Measurements from ENCODE around the gene WFDC2. TPM values are rescaled to one million over a fixed set of nuclear protein-coding genes. Genes with fewer than 3 reads are reported as not detected.

WFDC2 gene
- total and polyA plus RNA-seq, 12 donors, result 0.33 to 1.9 (median 0.42) TPM; not detected in 7

GRCh38 chr20:45500022-45500421 is 30.5 kb downstream of the WFDC2 start:
- no peaks in the 10 kb centered on the region for H3K36me3 ChIP-seq (replicated peaks in 1 of 2)
- no peak for DNase-seq
- peaks cover 27% of the 10 kb centered on the region for H3K27me3 ChIP-seq
- TF ChIP-seq CTCF (IDR thresholded peaks at IDR 0.05) (no peak), POLR2A (IDR thresholded peaks at IDR 0.05) (no peak)
- no peaks in the 10 kb centered on the region for H3K9me3 ChIP-seq (replicated peaks in 1 of 3)
- H3K27ac ChIP-seq, result no peak overlapping the region
- 63 to 77% (median 68%) methylated on average over 6 of the region's 6 CpGs for WGBS, 4 donors
- intact Hi-C loops (cut with DNase I), result no loop called here
- H3K4me3 ChIP-seq, result no peak overlapping the region
- H3K4me1 ChIP-seq (replicated peaks in 1 of 2), result no peaks in the 10 kb centered on the region

- Histone ChIP-seq H3K27ac (no peak overlapping the region), H3K9me3 (replicated peaks in 1 of 3) (no peaks in the 10 kb centered on the region), H3K36me3 (replicated peaks in 1 of 2) (no peaks in the 10 kb centered on the region), H3K27me3 (peaks cover 27% of the 10 kb centered on the region), H3K4me3 (no peak overlapping the region), H3K4me1 (replicated peaks in 1 of 2) (no peaks in the 10 kb centered on the region)
- 45 to 67% (median 52%) methylated on average over 1 of the region's 1 CpG for WGBS, 4 donors
- DNase-seq, result no peak
- TF ChIP-seq CTCF (IDR thresholded peaks at IDR 0.05), result no peak
- no peak for TF ChIP-seq POLR2A (IDR thresholded peaks at IDR 0.05)
- intact Hi-C loops (cut with DNase I), result no loop called here
Observed at GRCh38 chr20:45501600-45501999, 32.0 kb downstream of the WFDC2 start.

GRCh38 chr20:45502561-45502960 is 33.0 kb downstream of the WFDC2 start:
- Histone ChIP-seq H3K36me3 (replicated peaks in 1 of 2) (no peaks in the 10 kb centered on the region), H3K4me3 (no peak overlapping the region), H3K27ac (no peak overlapping the region), H3K9me3 (replicated peaks in 1 of 3) (no peaks in the 10 kb centered on the region), H3K4me1 (replicated peaks in 1 of 2) (no peaks in the 10 kb centered on the region), H3K27me3 (peaks cover 27% of the 10 kb centered on the region)
- intact Hi-C loops (cut with DNase I), result no loop called here
- DNase-seq, result no peak
- TF ChIP-seq POLR2A (IDR thresholded peaks at IDR 0.05) (no peak), CTCF (IDR thresholded peaks at IDR 0.05) (no peak)
- 45 to 67% (median 53%) methylated on average over 1 of the region's 1 CpG for WGBS, 4 donors

- peaks cover 24% of the 10 kb centered on the region for H3K27me3 ChIP-seq
- H3K36me3 ChIP-seq (replicated peaks in 1 of 2), result no peaks in the 10 kb centered on the region
- no peaks in the 10 kb centered on the region for H3K4me1 ChIP-seq (replicated peaks in 1 of 2)
- no peak for TF ChIP-seq POLR2A (IDR thresholded peaks at IDR 0.05)
- no peak for TF ChIP-seq CTCF (IDR thresholded peaks at IDR 0.05)
- 45 to 59% (median 51%) methylated on average over 2 of the region's 2 CpGs for WGBS, 4 donors
- DNase-seq, result no peak
- no peaks in the 10 kb centered on the region for H3K9me3 ChIP-seq (replicated peaks in 1 of 3)
- H3K27ac ChIP-seq, result no peak overlapping the region
- intact Hi-C loops (cut with DNase I), result no loop called here
- H3K4me3 ChIP-seq, result no peak overlapping the region
Observed at GRCh38 chr20:45503403-45503802, 33.9 kb downstream of the WFDC2 start.
